DMS 273 (cell line): ENCODE measurements around the gene DYRK3.

Source experiments
- DNase-seq: peaks from one replicate; lab custom pipeline; 2025; ENCODE audit not compliant: unreplicated experiment; lab: John Stamatoyannopoulos, UW

The DYRK3 gene

DNA sequence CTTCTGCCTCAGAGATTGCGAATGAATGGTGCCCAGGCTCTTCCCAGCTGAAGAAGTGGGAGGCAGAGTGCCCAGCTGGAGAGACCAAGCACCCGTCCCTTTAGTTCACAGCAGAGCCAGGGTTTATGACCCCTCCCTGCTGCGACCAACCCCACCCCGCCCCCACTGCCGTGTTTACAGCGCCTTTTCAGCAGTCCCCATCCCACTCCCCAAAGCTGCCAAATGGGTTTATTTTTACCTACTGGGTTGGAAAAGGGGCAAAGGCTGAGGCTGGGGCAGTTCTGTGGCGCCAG lies 23.6 kb downstream of the DYRK3 start:
- no peak for DNase-seq

- no peak for DNase-seq
These were observed 24.8 kb downstream of the DYRK3 start for GRCh38 chr1:206660136-206660535.

DNA sequence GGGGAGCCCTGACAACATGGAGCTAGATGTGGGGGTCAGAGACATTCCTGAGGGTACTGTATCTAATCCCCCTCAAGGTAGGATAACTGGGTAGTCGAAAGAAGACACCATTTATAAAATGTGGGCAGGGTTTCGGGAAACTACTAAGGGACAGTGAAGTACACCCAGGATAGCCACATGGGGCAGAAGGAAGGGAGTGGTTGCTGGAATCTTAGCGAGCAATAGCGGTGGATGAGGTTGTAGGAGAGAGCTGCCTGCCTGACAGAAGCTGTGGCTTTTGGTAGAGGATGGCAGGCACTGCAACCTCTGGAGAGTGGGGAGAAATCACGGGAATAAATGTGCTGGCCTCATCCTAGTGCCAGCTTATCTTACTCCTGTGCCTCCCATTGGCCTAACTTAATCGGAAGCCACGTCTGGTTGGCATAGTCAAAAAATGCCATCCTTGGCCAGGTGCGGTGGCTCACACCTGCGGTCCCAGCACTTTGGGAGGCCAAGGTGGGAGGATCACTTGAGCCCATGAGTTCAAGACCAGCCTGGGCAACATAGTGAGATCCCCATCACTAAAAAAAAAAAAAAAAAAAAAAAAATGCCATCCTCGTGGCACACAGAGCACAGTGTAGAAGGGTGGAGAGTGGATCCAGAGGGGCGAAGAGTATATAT lies 26.0 kb downstream of the DYRK3 start:
- DNase-seq, result peak; percentile 10

GRCh38 chr1:206662396-206663092 lies 27.2 kb downstream of the DYRK3 start:
- no peak for DNase-seq

DNA sequence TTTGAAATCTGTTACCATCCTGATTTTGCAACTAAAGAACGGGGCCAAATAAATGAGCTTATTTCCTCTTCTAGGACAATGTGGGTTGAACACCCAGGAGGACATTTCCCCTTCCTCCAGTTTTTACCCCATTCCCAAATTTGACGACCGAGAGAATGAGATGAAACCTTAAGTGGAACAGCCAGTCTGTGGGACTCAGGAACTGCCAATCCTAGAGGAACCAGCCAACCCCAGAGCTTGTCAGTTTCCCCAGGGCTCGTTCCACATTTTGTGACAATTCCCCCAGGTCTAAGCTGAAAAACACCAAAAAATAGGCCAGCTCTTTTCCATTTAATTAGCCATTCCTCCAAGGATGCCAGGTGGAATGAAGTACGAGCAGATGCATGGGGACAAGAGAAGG lies 28.0 kb downstream of the DYRK3 start:
- DNase-seq, result no peak

- peak; percentile 89 for DNase-seq
These were observed 28.7 kb downstream of the DYRK3 start for GRCh38 chr1:206663832-206664652.

GRCh38 chr1:206664740-206665139 lies 29.4 kb downstream of the DYRK3 start:
- DNase-seq, result no peak

- no peak for DNase-seq
These were observed 30.8 kb downstream of the DYRK3 start for GRCh38 chr1:206666031-206666561.

DNA sequence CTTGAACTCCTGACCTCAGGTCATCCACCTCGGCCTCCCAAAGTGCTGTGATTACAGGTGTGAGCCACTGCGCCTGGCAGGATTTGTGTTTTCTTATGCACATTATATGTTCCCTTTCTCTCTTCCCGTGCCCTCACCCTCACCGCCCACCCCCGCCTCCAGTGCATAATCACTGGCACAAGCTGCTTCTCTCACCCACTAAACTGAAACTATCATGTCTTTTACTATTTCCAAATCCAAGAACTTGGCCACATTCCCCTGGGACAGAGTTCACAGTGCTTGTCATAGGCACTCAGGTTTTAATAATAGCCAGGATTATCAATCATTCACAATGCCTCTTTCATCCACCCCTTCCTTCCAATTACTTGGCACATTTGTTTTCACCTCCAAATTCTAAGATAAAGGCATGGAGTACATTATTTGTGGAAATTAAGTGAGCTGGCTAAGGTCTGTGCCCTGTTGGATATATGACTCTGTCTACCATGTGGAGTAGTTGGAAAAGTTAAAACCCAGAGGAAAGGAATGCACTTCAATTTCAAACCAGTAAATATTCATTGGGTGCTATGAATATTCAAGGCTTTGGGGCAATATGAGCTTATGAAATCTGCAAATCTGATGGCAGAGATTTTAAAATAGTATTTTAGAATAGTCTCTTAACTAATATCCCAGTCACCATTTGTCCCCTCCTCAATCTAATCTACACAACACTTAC lies 31.8 kb downstream of the DYRK3 start:
- DNase-seq, result no peak

DNA sequence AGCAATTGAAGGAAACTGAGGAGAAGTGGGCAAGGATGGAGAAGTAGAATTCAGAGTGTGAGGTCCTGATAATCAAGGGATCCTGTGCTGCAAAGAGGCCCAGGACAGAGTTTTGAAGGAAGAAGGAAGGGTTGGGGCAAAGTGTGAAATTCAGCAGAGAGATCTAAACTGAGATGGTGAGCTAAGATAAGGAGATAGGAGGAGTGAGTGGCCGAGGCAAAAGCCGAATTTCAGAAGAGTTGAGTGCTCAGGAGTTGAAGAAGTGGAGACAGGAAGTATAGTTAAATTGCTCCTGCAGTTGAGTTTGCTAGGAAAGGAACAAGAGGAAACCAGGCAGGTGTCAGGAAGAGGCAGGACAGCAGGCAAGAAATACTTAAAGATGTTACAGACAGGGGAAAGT lies 33.0 kb downstream of the DYRK3 start:
- no peak for DNase-seq

- no peak for DNase-seq
These were observed 33.6 kb downstream of the DYRK3 start for GRCh38 chr1:206668874-206669410.

- DNase-seq, result no peak
These were observed 36.8 kb downstream of the DYRK3 start for GRCh38 chr1:206672011-206672688.

DNA sequence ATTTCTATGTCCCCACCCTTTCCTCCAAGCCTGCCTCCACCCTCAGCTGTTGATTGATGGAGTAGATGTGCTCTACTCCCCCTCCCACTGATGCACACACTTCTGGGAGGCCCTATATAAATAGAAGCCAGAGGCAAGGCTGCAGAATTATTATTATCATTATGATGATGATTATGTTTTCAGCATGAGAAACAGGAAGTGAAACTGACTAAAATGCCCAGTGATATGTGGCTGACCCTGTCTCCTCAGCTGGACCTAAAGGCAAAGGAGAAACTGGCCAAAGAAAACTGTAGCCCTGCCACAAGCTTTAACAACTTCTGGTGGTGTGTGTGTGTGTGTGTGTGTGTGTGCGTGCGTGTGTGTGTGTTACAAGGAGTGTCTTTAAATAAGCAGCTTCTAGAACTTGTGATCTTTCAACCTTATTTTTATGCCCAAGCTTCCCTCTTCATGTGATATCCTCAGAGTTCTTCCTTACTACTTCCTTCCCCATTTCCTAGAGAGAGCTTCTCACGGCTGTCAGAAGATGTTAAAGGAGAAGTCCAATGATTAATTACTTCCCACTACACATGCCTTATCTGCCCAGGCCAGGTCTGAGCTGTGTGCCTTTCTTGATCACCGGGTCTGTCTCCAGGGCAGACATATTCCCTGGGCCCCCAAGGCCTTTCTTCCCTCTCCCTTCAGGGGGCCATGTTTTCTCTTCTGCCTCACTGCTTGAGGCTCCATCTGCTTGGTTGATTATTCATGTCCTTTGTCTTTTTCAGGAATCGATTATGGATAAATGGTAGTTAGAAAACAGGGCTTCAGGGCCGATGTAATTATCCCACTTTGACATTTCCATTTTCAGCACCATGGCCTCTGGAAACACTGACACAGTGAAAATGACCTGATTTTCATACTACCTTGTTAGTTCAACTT lies 37.8 kb downstream of the DYRK3 start:
- DNase-seq, result no peak

DNA sequence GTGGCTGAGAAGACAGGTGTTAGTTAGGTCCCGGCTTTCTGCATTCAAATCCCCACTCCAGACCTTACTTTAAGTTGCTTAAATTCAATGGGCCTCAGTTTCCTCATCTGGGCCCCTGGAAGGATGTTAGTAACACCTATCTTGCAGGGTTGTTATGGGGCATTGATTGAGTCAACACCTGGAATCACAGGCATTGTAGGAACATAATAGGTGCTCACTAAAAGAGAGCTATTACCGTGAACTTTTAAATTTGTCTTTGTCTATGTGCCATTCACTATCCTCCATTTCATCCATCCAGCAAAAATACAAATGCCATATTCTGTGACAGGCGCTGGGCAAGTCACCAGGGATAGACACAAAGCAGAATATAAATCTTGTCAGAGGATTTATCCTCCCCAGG lies 38.9 kb downstream of the DYRK3 start:
- no peak for DNase-seq

- DNase-seq, result no peak
These were observed 39.4 kb downstream of the DYRK3 start for GRCh38 chr1:206674745-206675175.

GRCh38 chr1:206676499-206676898 lies 41.2 kb downstream of the DYRK3 start:
- no peak for DNase-seq

GRCh38 chr1:206678490-206678889 lies 43.2 kb downstream of the DYRK3 start:
- DNase-seq, result no peak

GRCh38 chr1:206679738-206680211 lies 44.4 kb downstream of the DYRK3 start:
- DNase-seq, result no peak

- DNase-seq, result no peak
These were observed 44.9 kb downstream of the DYRK3 start for GRCh38 chr1:206680279-206680678.
